Measurements from ENCODE around the gene SH3PXD2B.

DNA sequence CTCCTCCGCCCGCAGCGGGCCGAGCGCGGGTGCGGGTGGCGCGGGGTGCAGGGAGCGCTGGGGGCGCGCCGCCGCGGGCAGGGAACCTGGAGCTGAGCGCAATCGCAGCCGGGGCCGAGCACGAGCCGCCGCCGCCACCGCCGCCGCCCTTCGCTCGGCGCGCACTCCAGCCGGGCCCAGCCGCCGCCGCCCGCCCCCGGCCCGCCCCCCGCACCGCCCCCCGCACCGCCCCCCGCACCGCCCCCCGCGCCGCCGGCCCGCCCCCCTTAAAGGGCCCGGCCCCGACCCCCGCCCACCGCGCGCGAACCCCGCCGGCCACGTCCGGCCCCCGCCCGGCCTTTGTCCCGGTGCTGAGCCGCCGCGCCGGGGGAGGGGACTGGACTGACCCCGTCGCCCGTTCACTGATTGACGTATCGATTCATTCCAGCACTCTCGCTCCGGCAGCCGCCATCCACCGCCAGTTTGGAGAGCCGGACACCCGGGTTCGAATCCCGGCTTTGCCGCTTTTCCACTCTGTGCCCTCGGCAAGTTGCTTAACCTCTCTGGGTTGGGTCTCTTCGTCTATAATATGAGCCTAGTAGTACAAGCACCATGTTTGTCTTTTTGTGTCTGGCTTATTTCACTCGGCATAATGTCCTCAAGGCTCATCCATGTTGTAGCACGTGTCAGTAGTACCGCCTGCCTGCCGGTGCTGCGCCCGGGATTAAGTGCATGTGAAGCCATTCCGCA is at the start of gene SH3PXD2B:
- TF ChIP-seq CTCF (IDR thresholded peaks at IDR 0.05) (peak in 1 of 5 experiments; percentile 9), EP300 (IDR thresholded peaks at IDR 0.05) (peak in 1 of 2 donors; percentile 1), POLR2A (IDR thresholded peaks at IDR 0.05) (peak; percentile 69 to 88)

All from tibial nerve (tissue), 4 donors.